DOHH2 (cell line): ENCODE measurements around the gene UBN1.

Source experiments
- H3F3A ChIP-seq: fragments of 200-600 bp; sonication (generic), shearing (Covaris generic); 2 replicates; pipeline ENCODE4 v1.6.0; 2016; ENCODE audit warnings: antibody characterized with exemption, mild to moderate bottlenecking; ENCODE audit not compliant: control insufficient read depth, insufficient read depth
- H3K27ac ChIP-seq: fragments of 200-600 bp; sonication (generic); 2 replicates; pipeline ENCODE4 v1.5.1; 2014; ENCODE audit warnings: low read depth, mild to moderate bottlenecking, low read length, moderate library complexity
- H3K27me3 ChIP-seq: fragments of 200-600 bp; sonication (generic); 2 replicates; pipeline ENCODE4 v1.6.1; 2014; ENCODE audit warnings: mild to moderate bottlenecking, low read length, mixed read lengths; ENCODE audit not compliant: control insufficient read depth
- H3K36me3 ChIP-seq: fragments of 200-600 bp; sonication (generic); 2 replicates; pipeline ENCODE4 v1.6.1; 2014; ENCODE audit warnings: mild to moderate bottlenecking, low read length, moderate library complexity, mixed read lengths; ENCODE audit not compliant: control insufficient read depth
- H3K4me1 ChIP-seq: fragments of 200-600 bp; sonication (generic); 2 replicates; pipeline ENCODE4 v1.6.1; 2014; ENCODE audit warnings: mild to moderate bottlenecking, low read length, mixed read lengths; ENCODE audit not compliant: control insufficient read depth
- H3K4me2 ChIP-seq: fragments of 200-600 bp; sonication (generic); 2 replicates; pipeline ENCODE4 v1.6.0; 2014; ENCODE audit warnings: mild to moderate bottlenecking, low read length, moderate library complexity
- H3K4me3 ChIP-seq: fragments of 200-600 bp; sonication (generic); 2 replicates; pipeline ENCODE4 v1.5.1; 2014; ENCODE audit warnings: mild to moderate bottlenecking, low read length, mixed read lengths
- H3K79me2 ChIP-seq: fragments of 200-600 bp; sonication (generic); 2 replicates; pipeline ENCODE4 v1.6.1; 2014; ENCODE audit warnings: mild to moderate bottlenecking, low read length, mixed read lengths; ENCODE audit not compliant: control insufficient read depth
- H3K9me2 ChIP-seq: fragments of 200-600 bp; sonication (generic); replicated peaks from 2 replicates; pipeline ENCODE4 v1.6.1; 2014; ENCODE audit warnings: mild to moderate bottlenecking, low read length, mixed read lengths; ENCODE audit not compliant: control insufficient read depth
- H3K9me3 ChIP-seq: fragments of 200-600 bp; sonication (generic); 2 replicates; pipeline ENCODE4 v1.6.1; 2014; ENCODE audit warnings: antibody characterized with exemption, low read length, mixed read lengths; ENCODE audit not compliant: control insufficient read depth, insufficient read depth
- H4K20me1 ChIP-seq: fragments of 200-600 bp; sonication (generic); 2 replicates; pipeline ENCODE4 v1.6.0; 2014; ENCODE audit warnings: low read depth, mild to moderate bottlenecking, antibody characterized with exemption, low read length, moderate library complexity; ENCODE audit not compliant: control insufficient read depth, insufficient read depth
- EZH2phosphoT487 ChIP-seq: fragments of 200-600 bp; sonication (generic); IDR thresholded peaks from 2 replicates; pipeline ENCODE4 v1.6.1; 2017; ENCODE audit warnings: borderline replicate concordance, mild to moderate bottlenecking, antibody characterized with exemption, low read length, moderate library complexity, mixed read lengths
- TF ChIP-seq, protein P1 (sequence below): fragments of 200-600 bp; sonication (generic); IDR thresholded peaks from one replicate; pipeline ENCODE4 v1.5.1; 2014; ENCODE audit warnings: antibody characterized with exemption, mild to moderate bottlenecking, low read depth, low read length; ENCODE audit not compliant: poor library complexity, severe bottlenecking

Gene UBN1

DNA sequence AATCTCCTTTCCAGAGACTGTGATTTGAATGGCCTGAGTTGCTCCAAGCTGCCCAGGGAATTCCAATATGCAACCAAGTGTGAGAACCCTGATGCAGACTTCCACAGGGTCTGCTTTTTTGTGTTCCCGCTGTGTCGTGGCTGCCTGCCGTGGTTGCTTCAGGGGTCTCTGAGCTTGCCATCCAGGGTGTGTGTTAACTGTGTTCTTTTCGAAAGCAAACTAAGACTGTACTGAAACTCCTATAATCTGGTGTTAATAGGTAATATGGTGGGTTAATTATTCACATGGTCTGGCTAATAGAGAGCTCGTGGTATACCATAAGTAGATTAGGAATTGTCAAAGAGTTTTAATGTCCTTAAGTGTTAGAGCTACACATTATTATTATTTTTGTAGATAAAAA is 20.7 kb downstream of the UBN1 start:
- H3K9me2 ChIP-seq, result no peaks in the 10 kb centered on the region
- H3F3A ChIP-seq, result no peaks in the 10 kb centered on the region
- H3K27ac ChIP-seq, result no peak overlapping the region
- no peaks in the 10 kb centered on the region for H3K9me3 ChIP-seq
- no peak for TF ChIP-seq EZH2phosphoT487
- TF ChIP-seq, protein P1, sequence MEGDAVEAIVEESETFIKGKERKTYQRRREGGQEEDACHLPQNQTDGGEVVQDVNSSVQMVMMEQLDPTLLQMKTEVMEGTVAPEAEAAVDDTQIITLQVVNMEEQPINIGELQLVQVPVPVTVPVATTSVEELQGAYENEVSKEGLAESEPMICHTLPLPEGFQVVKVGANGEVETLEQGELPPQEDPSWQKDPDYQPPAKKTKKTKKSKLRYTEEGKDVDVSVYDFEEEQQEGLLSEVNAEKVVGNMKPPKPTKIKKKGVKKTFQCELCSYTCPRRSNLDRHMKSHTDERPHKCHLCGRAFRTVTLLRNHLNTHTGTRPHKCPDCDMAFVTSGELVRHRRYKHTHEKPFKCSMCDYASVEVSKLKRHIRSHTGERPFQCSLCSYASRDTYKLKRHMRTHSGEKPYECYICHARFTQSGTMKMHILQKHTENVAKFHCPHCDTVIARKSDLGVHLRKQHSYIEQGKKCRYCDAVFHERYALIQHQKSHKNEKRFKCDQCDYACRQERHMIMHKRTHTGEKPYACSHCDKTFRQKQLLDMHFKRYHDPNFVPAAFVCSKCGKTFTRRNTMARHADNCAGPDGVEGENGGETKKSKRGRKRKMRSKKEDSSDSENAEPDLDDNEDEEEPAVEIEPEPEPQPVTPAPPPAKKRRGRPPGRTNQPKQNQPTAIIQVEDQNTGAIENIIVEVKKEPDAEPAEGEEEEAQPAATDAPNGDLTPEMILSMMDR, result no peak
- H3K4me3 ChIP-seq, result no peak overlapping the region
- H3K4me2 ChIP-seq, result no peak overlapping the region
- H3K79me2 ChIP-seq, result peaks cover 67% of the 10 kb centered on the region
- no peaks in the 10 kb centered on the region for H3K27me3 ChIP-seq
- no peaks in the 10 kb centered on the region for H3K4me1 ChIP-seq
- peaks cover 63% of the 10 kb centered on the region for H3K36me3 ChIP-seq
- peaks cover 4% of the 10 kb centered on the region; the same call in 1 of the 2 replicates for H4K20me1 ChIP-seq

DNA sequence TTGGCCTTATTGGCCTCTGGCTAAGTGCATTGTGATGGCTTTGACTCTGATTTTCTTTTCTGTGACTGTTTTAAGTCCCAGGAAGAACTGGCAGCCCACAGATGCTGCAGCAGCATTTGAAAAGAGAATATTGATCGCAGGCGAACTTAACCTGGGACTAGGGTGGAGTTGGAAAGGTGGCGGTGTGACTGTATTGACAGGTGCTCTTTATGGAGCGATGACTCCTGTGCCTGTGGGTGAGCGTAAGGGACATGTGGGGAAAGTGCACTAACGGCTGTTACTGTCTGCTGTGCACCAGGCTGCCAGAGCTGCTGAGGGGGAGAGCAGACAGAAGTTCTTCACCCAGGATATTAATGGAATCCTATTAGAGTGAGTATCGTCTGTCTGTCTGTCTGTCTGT is 21.3 kb downstream of the UBN1 start:
- Histone ChIP-seq H3K4me3 (no peak overlapping the region), H3K36me3 (peaks cover 64% of the 10 kb centered on the region), H3K27ac (no peak overlapping the region), H4K20me1 (peaks cover 4% of the 10 kb centered on the region; the same call in 1 of the 2 replicates), H3K4me1 (no peaks in the 10 kb centered on the region), H3K27me3 (no peaks in the 10 kb centered on the region), H3K79me2 (peaks cover 62% of the 10 kb centered on the region), H3K9me3 (no peaks in the 10 kb centered on the region), H3K9me2 (no peaks in the 10 kb centered on the region), H3K4me2 (no peak overlapping the region), H3F3A (no peaks in the 10 kb centered on the region)
- TF ChIP-seq, protein P1, result no peak
- TF ChIP-seq EZH2phosphoT487, result no peak

DNA sequence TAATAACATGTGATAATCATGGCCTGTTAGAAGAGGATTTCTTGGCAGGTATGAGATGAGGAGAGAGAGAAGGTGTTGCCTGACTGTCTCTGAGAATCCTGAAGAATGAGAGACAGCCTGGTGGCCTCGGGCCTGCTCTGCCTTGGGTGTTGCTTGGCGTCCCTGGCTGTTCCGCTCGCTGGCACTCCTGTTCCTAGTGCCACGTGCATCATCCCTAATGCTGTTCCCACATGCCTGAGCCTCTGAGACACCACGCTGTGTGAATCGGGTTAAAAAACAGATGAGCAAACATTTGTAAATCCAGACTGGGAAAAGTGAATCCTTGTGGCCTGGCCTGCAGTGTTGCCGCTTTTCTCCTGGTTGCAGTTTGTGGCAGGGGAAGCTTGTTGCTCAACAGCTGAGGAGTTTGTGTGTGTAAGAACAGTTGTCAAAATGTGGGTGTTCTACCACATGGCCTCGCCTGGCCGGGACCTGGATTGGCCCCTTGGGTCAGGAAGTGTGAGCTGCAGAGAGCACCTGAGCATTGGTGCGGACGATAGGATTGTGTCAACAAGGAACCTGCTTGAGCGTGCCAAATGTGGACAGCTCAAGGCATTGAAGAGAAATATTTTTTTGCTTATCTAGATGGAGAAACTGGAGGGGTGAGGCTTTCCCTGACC is 22.0 kb downstream of the UBN1 start:
- H3K4me2 ChIP-seq, result no peak overlapping the region
- H3K4me3 ChIP-seq, result no peak overlapping the region
- H3F3A ChIP-seq, result no peaks in the 10 kb centered on the region
- H3K27me3 ChIP-seq, result no peaks in the 10 kb centered on the region
- no peaks in the 10 kb centered on the region for H3K9me3 ChIP-seq
- H3K79me2 ChIP-seq, result peaks cover 55% of the 10 kb centered on the region
- H3K4me1 ChIP-seq, result no peaks in the 10 kb centered on the region
- no peak overlapping the region for H3K27ac ChIP-seq
- TF ChIP-seq, protein P1, result no peak
- TF ChIP-seq EZH2phosphoT487, result no peak
- peaks cover 66% of the 10 kb centered on the region for H3K36me3 ChIP-seq
- peaks cover 4% of the 10 kb centered on the region; the same call in 1 of the 2 replicates for H4K20me1 ChIP-seq
- no peaks in the 10 kb centered on the region for H3K9me2 ChIP-seq
